H4 (cell line): Measurements from ENCODE around the gene SERTAD3. TPM values are rescaled to one million over a fixed set of nuclear protein-coding genes. Genes with fewer than 3 reads are reported as not detected.
A peak's percentile ranks its signal among the peaks of the same experiment; 100 is the strongest.
"Not testable (repeated sequence)": the region's sequence is repeated elsewhere in the genome, so short reads cannot be mapped to it uniquely, and the experiment has no call there.

Source experiments
- DNase-seq: peaks from one replicate; pipeline ENCODE4 v3.0.0-alpha.2; 2015; ENCODE audit warnings: low spot score
- total RNA-seq: library from RNA; depleted of rRNA; stranded (reverse); fragments of >200 nt; shearing (Covaris generic); gene quantifications from 2 replicates; pipeline ENCODE4 v1.2.3, GENCODE V29; 2014; rRNA removed

Gene SERTAD3
- total RNA-seq = 21.3 and 21.4 TPM in 2 replicates

DNA sequence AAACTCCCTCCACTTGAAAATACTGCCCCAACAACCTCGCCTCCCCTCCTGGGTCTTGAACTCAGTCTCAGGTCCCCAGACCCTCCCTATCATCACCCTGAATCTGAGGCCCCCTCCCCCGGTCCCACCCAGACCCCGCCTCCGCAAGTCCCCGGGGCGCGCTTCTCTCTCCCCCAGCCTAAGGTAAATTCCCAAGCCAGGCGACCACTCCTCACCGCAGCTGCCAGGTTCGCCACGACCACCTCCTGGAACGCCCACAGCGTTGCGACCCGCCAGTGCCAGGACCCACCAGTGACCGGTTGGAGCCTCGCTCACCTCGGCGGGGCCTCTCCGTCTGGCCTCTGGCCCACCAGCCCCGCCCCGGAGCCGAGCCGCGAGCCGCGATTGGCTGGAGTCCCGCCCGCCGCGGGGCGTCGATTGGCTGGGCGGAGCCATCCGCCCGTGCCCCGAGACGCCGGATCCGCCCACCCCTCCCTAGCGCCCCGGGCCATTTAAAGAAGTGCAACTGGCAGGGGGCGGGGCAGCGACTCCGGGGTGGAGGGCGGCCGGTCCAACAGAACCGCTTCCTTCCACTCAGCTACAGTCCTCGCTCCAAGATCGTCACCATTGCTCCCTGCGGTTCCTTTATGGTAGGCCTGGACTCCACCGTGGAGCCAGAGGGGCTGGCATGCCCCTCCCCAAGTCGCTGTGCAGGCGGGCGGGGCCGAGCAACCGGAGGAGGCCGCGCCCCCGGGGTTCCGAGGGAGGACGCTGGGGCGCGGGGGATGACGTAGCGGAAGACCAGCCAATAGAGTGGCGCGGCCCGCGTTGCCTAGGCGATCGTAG, at the start of gene SERTAD3:
Gene SERTAD3, minus strand, starts transcription at position 336 of the 825 bp plus-strand sequence. CDS start 2,255 bp downstream, outside the sequence.
- peak; percentile 88 for DNase-seq

GRCh38 chr19:40493778-40494177, 49.6 kb upstream of the SERTAD3 start:
- no peak for DNase-seq

GRCh38 chr19:40492274-40492673, 48.1 kb upstream of the SERTAD3 start:
- DNase-seq = no peak

DNA sequence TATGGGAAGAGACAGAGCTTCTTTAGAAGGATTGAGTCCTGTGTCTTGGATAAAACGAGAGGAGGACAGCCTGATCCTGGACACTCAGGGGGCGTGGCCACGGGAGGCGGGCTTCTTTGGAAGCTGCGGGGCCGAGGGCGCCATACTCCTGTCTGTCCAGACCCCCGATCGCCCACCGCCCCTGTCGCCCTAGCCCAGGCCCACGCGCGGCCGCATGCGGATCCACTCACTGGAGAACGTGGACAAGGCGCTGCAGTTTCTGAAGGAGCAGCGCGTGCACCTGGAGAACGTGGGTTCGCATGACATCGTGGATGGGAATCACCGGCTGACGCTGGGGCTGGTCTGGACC, 45.7 kb upstream of the SERTAD3 start:
- DNase-seq = no peak

GRCh38 chr19:40486017-40486416, 41.9 kb upstream of the SERTAD3 start:
- no peak for DNase-seq

DNA sequence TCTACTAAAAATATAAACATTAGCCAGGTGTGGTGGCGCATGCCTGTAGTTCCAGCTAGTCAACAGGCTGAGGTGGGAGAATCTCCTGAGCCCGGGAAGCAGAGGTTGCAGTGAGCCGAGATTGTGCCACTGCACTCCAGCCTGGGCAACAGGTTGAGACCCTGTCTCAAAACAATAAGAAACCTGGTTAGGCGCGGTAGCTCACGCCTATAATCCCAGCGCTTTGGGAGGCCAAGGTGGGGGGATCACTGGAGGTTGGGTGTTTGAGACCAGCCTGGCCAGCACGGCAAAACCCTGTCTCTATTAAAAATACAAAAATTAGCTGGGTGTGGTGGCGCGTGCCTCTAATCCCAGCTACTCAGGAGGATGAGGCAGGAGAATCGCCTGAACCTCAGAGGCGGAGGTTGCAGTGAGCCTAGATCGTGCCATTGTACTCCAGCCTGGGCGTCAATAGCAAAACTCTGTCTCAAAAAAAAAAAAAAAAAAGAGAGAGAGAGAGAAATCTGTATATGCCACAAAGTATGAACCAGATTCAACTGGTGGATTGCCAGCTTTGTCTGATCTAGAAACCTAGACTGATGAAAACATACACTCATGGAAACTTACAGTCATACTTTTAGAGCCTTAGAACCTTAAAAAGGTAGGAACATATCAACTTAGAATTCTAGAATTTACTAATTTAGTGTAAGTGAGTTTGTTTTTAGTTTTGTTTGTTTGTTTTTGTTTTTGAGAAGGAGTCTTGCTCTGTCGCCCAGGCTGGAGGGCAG, 31.9 kb upstream of the SERTAD3 start:
- DNase-seq = not testable (repeated sequence)

DNA sequence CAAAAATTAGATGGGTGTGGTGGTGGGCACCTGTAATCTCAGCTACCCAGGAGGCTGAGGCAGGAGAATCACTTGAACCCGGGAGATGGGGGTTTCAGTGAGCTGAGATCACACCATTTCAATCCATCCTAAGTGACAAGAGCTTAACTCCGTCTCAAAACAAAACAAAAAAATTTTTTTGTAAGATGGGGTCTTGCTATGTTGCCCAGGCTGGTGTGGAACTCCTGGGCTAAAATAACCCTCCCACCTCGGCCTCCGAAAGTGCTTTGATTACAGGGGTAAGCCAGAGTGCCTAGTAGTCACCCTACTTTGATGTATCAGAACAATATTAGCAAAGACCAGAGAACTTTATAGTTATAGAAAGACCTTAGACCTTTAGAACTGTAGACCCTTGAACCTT, 30.6 kb upstream of the SERTAD3 start:
- no peak for DNase-seq

DNA sequence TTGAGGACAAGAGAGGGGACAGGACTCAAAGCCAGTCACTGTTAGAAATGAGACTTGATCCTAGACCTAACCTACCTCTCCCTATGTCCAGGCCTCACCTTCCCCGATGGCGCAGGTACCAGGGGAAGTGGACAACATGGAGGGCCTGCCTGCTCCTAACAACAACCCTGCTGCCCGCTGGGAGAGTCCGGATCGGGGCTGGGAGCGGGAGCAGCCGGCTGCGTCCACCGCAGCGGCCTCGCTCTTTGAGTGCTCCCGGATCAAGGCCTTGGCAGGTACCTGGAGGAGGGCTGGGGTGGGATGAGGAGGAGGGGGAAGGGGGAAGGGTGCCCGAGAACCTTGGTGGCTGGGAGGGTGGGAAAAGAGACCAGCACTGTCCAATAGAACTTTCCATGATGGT, 28.4 kb upstream of the SERTAD3 start:
- DNase-seq = no peak

- no peak for DNase-seq
Observed at GRCh38 chr19:40471111-40471510, 27.0 kb upstream of the SERTAD3 start.

GRCh38 chr19:40469011-40469410, 24.9 kb upstream of the SERTAD3 start:
- no peak for DNase-seq

DNA sequence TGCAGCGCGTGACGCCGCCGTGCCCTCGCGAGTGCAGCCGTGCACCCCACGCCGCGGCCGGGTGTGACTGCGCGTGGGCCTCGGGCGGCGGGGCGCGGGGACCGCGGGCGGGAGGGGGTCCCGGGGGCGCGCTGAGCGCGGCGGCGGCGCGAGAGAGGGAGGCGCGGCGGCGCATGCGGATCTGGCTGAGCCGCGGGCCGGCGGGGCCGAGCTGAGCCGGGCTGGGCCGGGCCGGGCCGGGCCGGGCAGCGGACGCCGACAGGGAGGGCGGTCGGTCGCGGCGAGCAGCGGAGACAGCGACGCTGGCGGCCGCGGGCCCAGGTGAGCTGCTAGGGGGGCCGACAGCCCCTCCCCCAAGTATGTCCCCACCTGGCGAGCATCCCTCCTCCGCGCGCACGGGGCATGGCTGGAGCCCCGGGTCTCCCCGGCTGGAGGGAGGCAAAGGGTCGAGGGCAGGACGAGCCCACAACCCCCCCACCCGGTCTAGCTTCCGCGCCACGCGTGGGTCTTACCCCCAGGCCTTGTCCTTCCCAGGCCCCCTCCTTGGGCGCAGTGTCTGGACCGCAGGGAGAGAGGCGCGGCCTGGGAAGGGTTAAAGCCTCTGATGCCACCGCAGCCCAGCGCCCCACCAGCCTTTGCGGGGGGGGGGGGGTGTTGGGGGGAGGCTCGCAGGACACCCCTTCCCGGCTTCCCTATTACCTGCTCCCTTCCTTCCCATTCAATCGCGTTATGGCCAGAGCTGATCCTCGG, 23.0 kb upstream of the SERTAD3 start, which contains the start of gene SPTBN4:
Gene SPTBN4, plus strand, starts transcription at position 17 of the 750 bp plus-strand sequence. CDS start 5,621 bp downstream, outside the sequence.
- DNase-seq = no peak

DNA sequence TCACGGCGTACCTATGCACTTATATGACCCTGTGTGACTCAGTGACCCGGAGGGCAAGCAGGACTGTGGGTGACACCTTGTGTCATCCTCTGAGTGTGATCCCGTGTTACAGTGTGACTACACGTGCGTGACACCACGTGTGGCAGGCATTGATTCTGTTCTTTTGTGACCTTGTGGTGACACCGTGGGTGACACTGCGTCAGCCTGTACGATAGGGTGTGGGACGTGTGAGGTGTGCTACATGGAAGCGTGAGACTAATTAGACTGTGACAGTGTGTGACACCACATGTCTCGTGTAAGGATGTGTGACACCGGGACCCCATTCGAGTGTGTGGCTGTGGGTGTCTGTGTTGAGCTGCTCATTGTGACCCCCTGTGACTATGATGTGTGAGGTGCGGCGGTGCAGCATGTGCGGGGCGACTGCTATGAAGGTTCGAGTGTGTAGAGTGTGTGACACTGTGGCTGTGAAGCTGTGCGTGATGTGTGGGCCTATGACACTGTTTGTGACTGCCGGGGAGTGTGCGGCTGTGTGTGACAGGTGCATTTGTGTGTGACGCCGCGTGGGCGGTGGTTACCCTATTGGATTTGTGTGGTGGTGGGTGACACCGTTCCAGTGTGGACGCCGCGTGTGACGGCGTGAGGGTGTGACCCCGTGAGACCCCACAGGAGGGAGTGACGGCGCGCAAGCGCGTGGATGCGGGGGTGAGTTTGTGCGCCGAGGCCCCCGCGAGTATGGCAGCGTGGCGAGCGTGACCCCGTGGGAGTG, 22.3 kb upstream of the SERTAD3 start:
- DNase-seq = no peak

DNA sequence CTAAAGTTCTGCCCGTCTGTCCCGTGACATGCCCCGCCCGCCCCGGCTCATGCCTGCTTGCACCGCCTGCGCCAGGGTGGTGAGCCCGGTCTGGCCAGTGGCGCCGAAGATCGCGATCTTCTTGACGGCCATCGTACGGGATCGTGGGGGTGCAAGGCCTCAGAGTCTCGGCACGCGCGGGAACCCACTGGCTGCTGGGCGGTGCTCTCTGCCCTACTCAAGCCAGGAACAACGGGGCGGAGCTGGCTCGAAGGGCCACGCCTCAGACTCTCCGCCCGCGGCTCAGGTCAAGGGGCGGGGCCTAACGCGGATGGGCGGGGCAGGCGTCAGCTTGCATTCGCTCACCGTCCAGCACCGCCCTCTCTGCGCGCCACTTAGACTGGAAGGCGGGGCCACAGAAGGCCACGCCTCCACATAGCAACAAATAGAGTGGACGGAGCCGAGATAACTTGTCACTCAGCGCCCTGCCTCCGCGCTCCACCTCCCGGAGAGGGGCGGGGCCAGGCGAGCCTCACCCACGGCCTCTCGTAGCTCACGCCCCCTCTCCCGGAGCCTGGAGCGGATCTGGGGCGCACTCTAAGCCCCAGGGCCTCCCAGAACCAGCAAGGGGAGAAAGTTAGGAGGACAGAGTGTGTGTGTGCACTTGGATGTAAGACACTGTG, 21.6 kb upstream of the SERTAD3 start, which contains the start of gene BLVRB:
Gene BLVRB, minus strand, starts transcription at position 189 of the 662 bp plus-strand sequence. Its CDS starts 57 bp downstream, at position 132.
- DNase-seq = peak; percentile 98

GRCh38 chr19:40465025-40465556, 21.0 kb upstream of the SERTAD3 start:
- peak; percentile 87 for DNase-seq

- DNase-seq = peak; percentile 91
Observed at GRCh38 chr19:40464059-40465024, 20.2 kb upstream of the SERTAD3 start.

DNA sequence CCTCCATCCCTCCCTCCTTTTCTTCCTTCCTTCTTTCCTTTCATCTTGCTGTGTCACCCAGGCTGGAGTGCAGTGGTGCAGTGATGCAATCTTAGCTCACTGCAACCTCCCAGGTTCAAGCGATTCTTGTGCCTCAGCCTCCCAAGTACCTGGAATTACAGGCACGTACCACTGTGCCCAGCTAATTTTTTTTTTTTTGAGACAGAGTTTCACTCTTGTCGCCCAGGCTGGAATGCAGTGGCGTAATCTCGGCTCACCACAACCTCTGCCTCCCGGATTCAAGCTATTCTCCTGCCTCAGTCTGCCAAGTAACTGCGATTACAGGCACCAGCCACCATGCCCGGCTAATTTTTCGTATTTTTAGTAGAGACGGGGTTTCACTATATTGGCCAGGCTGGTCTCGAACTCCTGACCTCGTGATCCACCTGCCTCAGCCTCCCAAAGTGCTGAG, 19.5 kb upstream of the SERTAD3 start:
- peak; percentile 88 for DNase-seq

DNA sequence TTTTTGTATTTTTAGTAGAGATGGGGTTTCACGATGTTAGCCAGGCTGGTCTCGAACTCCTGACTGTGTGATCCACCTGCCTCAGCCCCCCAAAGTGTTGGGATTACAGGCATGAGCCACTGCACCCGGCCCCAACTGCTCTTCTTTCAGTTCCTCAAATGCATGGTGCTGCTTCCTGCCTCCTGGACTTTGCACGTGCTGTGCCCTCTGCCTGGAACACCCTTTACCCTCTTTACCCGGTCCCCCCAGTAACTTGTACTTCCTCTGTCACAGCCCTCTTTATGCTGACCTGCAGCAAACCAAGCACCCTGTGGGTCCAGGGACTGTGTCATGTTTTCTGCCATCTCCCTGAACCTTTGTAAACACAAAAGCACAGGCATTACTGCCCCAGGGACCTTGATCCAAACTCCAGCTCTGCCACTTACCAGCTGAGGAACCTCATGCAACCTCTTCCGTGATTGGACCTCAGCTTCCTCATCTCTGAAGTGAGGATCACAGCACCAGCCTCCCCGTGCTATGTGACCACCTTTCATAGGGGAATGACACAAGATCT, 17.6 kb upstream of the SERTAD3 start:
- no peak for DNase-seq

DNA sequence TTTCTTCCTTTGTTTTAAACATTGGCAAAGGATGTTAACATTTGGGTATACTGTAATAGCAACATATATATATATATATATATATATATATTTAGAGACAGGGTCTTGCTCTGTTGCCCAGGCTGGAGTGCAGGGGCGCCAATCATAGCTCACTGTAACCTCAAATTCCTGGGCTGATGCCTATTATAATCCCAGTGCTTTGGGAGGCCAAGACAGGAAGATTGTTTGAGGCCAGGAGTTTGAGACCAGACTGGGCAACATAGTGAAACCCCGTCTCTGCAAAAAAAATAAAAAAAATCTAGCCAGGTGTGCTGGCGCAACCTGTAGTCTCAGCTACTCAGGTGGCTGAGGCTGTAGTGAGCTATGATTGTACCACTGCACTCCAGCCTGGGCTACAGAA, 16.1 kb upstream of the SERTAD3 start:
- DNase-seq = no peak

DNA sequence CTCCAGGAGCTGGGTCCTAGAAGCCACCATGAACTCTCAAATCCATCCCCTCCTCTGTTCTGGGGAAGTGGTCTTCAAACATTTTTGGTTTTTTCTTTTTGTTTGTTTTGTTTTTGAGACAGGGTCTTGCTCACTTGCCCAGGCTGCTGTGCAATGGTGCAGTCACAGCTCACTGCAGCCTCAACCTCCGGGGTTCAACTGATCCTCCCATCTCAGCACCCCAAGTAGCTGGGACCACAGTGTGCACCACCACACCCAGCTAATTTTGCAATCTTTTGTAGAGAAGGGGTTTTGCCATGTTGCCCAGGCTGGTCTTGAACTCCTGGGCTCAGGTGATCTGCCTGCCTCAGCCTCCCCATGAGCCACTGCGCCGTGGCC, 14.5 kb upstream of the SERTAD3 start:
- DNase-seq = no peak
